Neutrophil (primary cell): ENCODE measurements around the gene EXOSC10.
"Not testable (repeated sequence)": the region's sequence is repeated elsewhere in the genome, so short reads cannot be mapped to it uniquely, and the experiment has no call there.

Experiments used
- H3K27ac ChIP-seq: fragments of 200-600 bp; sonication (generic); 2 replicates; pipeline ENCODE4 v1.5.1; 2016; ENCODE audit warnings: mild to moderate bottlenecking, moderate library complexity
- H3K27me3 ChIP-seq: fragments of 200-600 bp; sonication (generic); 2 replicates; pipeline ENCODE4 v1.6.0; 2016; ENCODE audit warnings: mild to moderate bottlenecking
- H3K36me3 ChIP-seq: fragments of 200-600 bp; sonication (generic); 2 replicates; pipeline ENCODE4 v1.5.1; 2017
- H3K4me1 ChIP-seq, 2 experiments: fragments of 200-600 bp in 1 of 2; sonication (generic) in 1 of 2; 1 replicate in 1 of 2; 2 replicates in 1 of 2; pipeline versions ENCODE4 v1.5.1 to v1.6.1; 2013 to 2016; ENCODE audit warnings: low read depth in 1 of 2, low read length in 1 of 2, mild to moderate bottlenecking in 1 of 2, moderate library complexity in 1 of 2; ENCODE audit not compliant: control insufficient read depth in 1 of 2, insufficient read depth in 1 of 2
- H3K4me3 ChIP-seq, 2 experiments: fragments of 200-600 bp in 1 of 2; sonication (generic) in 1 of 2; 1 replicate in 1 of 2; 2 replicates in 1 of 2; pipeline ENCODE4 v1.5.1; 2013 to 2016; ENCODE audit warnings: low read depth in 1 of 2, low read length in 1 of 2, mild to moderate bottlenecking in 1 of 2, moderate library complexity in 1 of 2
- H3K9me3 ChIP-seq: fragments of 200-600 bp; sonication (generic); 2 replicates; pipeline ENCODE4 v1.5.1; 2016
- CTCF ChIP-seq: fragments of 200-600 bp; sonication (generic); IDR thresholded peaks from 2 replicates; pipeline ENCODE4 v1.5.1; 2016; ENCODE audit warnings: antibody characterized with exemption

Gene EXOSC10

GRCh38 chr1:11064942-11065341 is 34.7 kb downstream of the EXOSC10 start:
- Histone ChIP-seq H3K36me3 (peaks cover 58% of the 10 kb centered on the region), H3K27me3 (no peaks in the 10 kb centered on the region), H3K4me3 (no peak overlapping the region), H3K27ac (no peak overlapping the region), H3K4me1 (peaks cover 9 to 10% of the 10 kb centered on the region in 2 experiments), H3K9me3 (no peaks in the 10 kb centered on the region)
- no peak for TF ChIP-seq CTCF

- H3K4me1 ChIP-seq = peaks cover 16% of the 10 kb centered on the region in 2 experiments
- H3K27me3 ChIP-seq, H3K27ac ChIP-seq, H3K9me3 ChIP-seq, H3K4me3 ChIP-seq: not testable (repeated sequence)
- peaks cover 49% of the 10 kb centered on the region for H3K36me3 ChIP-seq
Measured at GRCh38 chr1:11063937-11064537, 35.6 kb downstream of the EXOSC10 start.

- H3K27me3 ChIP-seq = peaks cover 9% of the 10 kb centered on the region
- no peak overlapping the region for H3K27ac ChIP-seq
- H3K36me3 ChIP-seq = peaks cover 38% of the 10 kb centered on the region
- no peak overlapping the region for H3K4me3 ChIP-seq
- no peaks in the 10 kb centered on the region for H3K9me3 ChIP-seq
- no peak for TF ChIP-seq CTCF
- peaks cover 17 to 19% of the 10 kb centered on the region in 2 experiments for H3K4me1 ChIP-seq
Measured at GRCh38 chr1:11062965-11063401, 36.7 kb downstream of the EXOSC10 start.

- Histone ChIP-seq H3K9me3 (no peaks in the 10 kb centered on the region), H3K27me3 (peaks cover 9% of the 10 kb centered on the region), H3K36me3 (peaks cover 26% of the 10 kb centered on the region), H3K4me1 (peaks cover 17 to 19% of the 10 kb centered on the region in 2 experiments), H3K4me3 (no peak overlapping the region), H3K27ac (no peak overlapping the region)
- TF ChIP-seq CTCF = no peak
Measured at GRCh38 chr1:11061652-11062365, 37.9 kb downstream of the EXOSC10 start.

- no peaks in the 10 kb centered on the region for H3K9me3 ChIP-seq
- peak within 1 kb of the TSS; percentile 60 to 72 for H3K4me3 ChIP-seq
- H3K36me3 ChIP-seq = peaks cover 10% of the 10 kb centered on the region
- TF ChIP-seq CTCF = peak; percentile 74
- peaks cover 9% of the 10 kb centered on the region for H3K27me3 ChIP-seq
- H3K4me1 ChIP-seq = peaks cover 17 to 19% of the 10 kb centered on the region in 2 experiments
- H3K27ac ChIP-seq = peak within 1 kb of the TSS; percentile 11
Measured at GRCh38 chr1:11059968-11060830, 39.5 kb downstream of the EXOSC10 start, which contains the start of gene SRM. Gene SRM, minus strand, starts transcription at chr1:11060018. Its CDS starts 75 bp downstream, at chr1:11059943.
